Lung (tissue), 12 donors: ENCODE measurements around the gene DDB1. TPM values are rescaled to one million over a fixed set of nuclear protein-coding genes. Genes with fewer than 3 reads are reported as not detected.
A peak's percentile ranks its signal among the peaks of the same experiment; 100 is the strongest.

Experiments used
- ATAC-seq: fragments of 200-7000 bp; cut with Tn5 transposase; one replicate; pipeline ENCODE4 v1.9.1; 2020; ENCODE audit warnings: moderate number of reproducible peaks; ENCODE audit not compliant: insufficient read depth, low FRiP score
- DNase-seq, 3 donors: peaks; one replicate each; pipeline ENCODE4 v3.0.0-alpha.2; 2013 to 2017
- H3K27ac ChIP-seq, 2 donors: one replicate each; pipeline ENCODE4 v1.5.1; 2013; ENCODE audit warnings: mild to moderate bottlenecking in 2 of 2, moderate library complexity in 2 of 2, control low read depth in 1 of 2, inconsistent platforms in 1 of 2, low read depth in 1 of 2, low read length in 1 of 2
- H3K27me3 ChIP-seq, 3 donors: one replicate each; pipeline ENCODE4 v1.5.1; 2013; ENCODE audit warnings: low read length in 2 of 3; ENCODE audit not compliant: control insufficient read depth in 3 of 3, insufficient read depth in 3 of 3
- H3K36me3 ChIP-seq, 4 donors: one replicate each; pipeline ENCODE4 v1.5.1; 2013; ENCODE audit warnings: low read length in 4 of 4, mild to moderate bottlenecking in 1 of 4, moderate library complexity in 1 of 4; ENCODE audit not compliant: control insufficient read depth in 4 of 4, insufficient read depth in 4 of 4
- H3K4me1 ChIP-seq, 5 donors: one replicate each; pipeline ENCODE4 v1.5.1; 2013; ENCODE audit warnings: low read length in 5 of 5, mild to moderate bottlenecking in 2 of 5, moderate library complexity in 1 of 5; ENCODE audit not compliant: control insufficient read depth in 5 of 5, insufficient read depth in 5 of 5
- H3K4me3 ChIP-seq: one replicate; pipeline ENCODE4 v1.5.1; 2013; ENCODE audit warnings: mild to moderate bottlenecking, control low read depth, moderate library complexity
- H3K9ac ChIP-seq, 2 donors: one replicate each; pipeline ENCODE4 v1.5.1; 2013; ENCODE audit warnings: low read length in 2 of 2, control low read depth in 1 of 2; ENCODE audit not compliant: insufficient read depth in 1 of 2
- H3K9me3 ChIP-seq, 4 donors: one replicate each; pipeline ENCODE4 v1.5.1; 2013; ENCODE audit warnings: low read length in 3 of 4, mild to moderate bottlenecking in 1 of 4, moderate library complexity in 1 of 4; ENCODE audit not compliant: control insufficient read depth in 4 of 4, insufficient read depth in 3 of 4
- WGBS, 2 donors: extraction: QIAGEN DNeasy Blood & Tissue Kit; methylation state at CpG; one replicate each; pipeline ENCODE4 v1.1.7; 2013; 5-methylcytosine and 5-hydroxymethylcytosine counted together
- polyA plus RNA-seq, 2 donors: library from polyadenylated mRNA; stranded (reverse); fragments of 200-250 nt; gene quantifications; one replicate each; pipeline ENCODE4 v1.2.1, GENCODE V29; 2013
- total RNA-seq, 2 donors: library from RNA; depleted of rRNA in 1 of 2; stranded (reverse); fragments of >200 nt in 1 of 2; gene quantifications; one replicate each; pipeline ENCODE4 v1.2.1, GENCODE V29; 2014 to 2021
- TF ChIP-seq, protein P1 (sequence below): IDR thresholded peaks from 2 replicates; pipeline ENCODE4 v1.5.1; 2012; ENCODE audit warnings: mild to moderate bottlenecking; ENCODE audit errors: control extremely low read depth, extremely low read depth
- donor health status: control.
- donor health status: control.
- donor health status: Bipolar disorder and iron deficiency.
- donor health status: healthy.
- donor health status: DM: yes; HTN: yes; CAD: no.

DDB1 gene
- total and polyA plus RNA-seq, 4 donors = 88.5 to 184 (median 121) TPM

GRCh38 chr11:61370349-61371005, 37.6 kb upstream of the DDB1 start:
- H3K4me1 ChIP-seq = peaks cover 0 to 18% (median 0%) of the 10 kb centered on the region in 5 donors
- no peak overlapping the region for H3K9ac ChIP-seq
- WGBS, 2 donors = 88 to 90% methylated on average over 8 of the region's 8 CpGs
- H3K36me3 ChIP-seq = peaks cover 13 to 41% (median 30%) of the 10 kb centered on the region in 4 donors
- peaks cover 0 to 2% (median 0%) of the 10 kb centered on the region in 4 donors for H3K9me3 ChIP-seq
- DNase-seq (no peak), ATAC-seq (no peak)
- TF ChIP-seq, protein P1, sequence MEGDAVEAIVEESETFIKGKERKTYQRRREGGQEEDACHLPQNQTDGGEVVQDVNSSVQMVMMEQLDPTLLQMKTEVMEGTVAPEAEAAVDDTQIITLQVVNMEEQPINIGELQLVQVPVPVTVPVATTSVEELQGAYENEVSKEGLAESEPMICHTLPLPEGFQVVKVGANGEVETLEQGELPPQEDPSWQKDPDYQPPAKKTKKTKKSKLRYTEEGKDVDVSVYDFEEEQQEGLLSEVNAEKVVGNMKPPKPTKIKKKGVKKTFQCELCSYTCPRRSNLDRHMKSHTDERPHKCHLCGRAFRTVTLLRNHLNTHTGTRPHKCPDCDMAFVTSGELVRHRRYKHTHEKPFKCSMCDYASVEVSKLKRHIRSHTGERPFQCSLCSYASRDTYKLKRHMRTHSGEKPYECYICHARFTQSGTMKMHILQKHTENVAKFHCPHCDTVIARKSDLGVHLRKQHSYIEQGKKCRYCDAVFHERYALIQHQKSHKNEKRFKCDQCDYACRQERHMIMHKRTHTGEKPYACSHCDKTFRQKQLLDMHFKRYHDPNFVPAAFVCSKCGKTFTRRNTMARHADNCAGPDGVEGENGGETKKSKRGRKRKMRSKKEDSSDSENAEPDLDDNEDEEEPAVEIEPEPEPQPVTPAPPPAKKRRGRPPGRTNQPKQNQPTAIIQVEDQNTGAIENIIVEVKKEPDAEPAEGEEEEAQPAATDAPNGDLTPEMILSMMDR = no peak
- no peaks in the 10 kb centered on the region for H3K27me3 ChIP-seq
- peak overlapping the region in 1 of 2 donors; percentile 76 for H3K27ac ChIP-seq
- no peak overlapping the region for H3K4me3 ChIP-seq

DNA sequence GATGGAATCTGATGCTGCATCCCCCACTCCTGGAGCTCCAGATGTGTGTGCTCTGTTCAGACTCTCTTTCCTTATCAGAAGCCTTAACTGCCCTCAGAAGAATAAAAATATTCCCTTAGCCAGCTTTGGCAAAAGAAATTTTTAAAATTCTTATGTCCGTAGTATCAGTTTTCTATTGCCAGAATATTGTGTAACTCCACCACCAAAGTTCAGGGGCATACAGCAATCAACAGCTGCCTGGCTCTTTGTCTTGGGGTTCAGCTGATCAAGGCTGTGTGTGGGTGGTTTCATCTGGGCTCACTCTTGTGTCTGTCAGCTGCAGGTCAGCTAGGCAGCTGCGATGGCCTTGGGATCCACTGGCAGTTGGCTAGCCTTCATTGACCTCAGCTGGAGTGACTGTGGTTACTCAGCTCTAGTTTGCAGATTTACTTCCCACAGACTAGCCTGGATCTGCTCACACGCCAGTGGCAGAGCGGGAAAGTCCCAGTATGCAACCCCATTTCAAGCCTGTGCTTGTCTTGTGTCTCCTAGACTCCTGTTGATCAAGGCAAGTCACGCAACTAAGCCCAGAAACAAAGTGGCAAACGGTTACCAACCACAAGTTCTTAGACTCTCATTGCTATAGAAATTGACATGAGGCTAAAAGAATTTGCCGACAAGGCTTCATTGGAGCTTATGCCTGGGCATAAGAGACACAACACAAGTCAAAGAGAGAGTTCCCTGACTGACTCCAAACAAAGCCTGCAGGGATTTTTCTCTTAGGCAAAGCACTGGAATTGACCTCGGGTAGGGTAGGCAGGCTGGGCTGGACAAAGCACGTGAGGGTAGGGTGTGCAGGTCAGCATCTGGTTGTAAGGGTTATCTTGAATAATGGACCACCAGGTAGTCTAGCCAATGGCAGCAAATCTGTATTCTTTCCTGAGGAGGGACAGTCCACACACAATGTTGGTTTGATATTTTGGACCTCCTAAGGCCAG, 36.8 kb upstream of the DDB1 start:
- Histone ChIP-seq H3K9ac (no peak overlapping the region), H3K27ac (peak overlapping the region in 1 of 2 donors; percentile 76), H3K4me3 (no peak overlapping the region), H3K4me1 (peaks cover 0 to 18% (median 0%) of the 10 kb centered on the region in 5 donors), H3K9me3 (peaks cover 0 to 2% (median 0%) of the 10 kb centered on the region in 4 donors), H3K27me3 (no peaks in the 10 kb centered on the region), H3K36me3 (peaks cover 13 to 38% (median 32%) of the 10 kb centered on the region in 4 donors)
- TF ChIP-seq, protein P1 = no peak
- ATAC-seq (peak; percentile 85), DNase-seq (peak in 2 of 3 donors; percentile 36 to 47)
- WGBS, 2 donors = 82 to 89% methylated on average over 9 of the region's 9 CpGs

DNA sequence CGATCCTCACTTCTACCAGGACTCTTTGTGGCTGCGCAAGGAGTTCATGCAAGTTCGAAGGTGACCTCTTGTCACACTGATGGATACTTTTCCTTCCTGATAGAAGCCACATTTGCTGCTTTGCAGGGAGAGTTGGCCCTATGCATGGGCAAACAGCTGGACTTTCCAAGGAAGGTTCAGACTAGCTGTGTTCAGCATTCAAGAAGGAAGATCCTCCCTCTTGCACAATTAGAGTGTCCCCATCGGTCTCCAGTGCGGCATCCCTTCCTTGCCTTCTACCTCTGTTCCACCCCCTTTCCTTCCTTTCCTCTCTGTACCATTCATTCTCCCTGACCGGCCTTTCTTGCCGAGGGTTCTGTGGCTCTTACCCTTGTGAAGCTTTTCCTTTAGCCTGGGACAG, 35.7 kb upstream of the DDB1 start:
- DNase-seq (no peak), ATAC-seq (no peak)
- TF ChIP-seq, protein P1 = no peak
- no peak overlapping the region for H3K27ac ChIP-seq
- peaks cover 19 to 43% (median 39%) of the 10 kb centered on the region in 4 donors for H3K36me3 ChIP-seq
- H3K4me3 ChIP-seq = no peak overlapping the region
- peaks cover 0 to 20% (median 0%) of the 10 kb centered on the region in 5 donors for H3K4me1 ChIP-seq
- no peaks in the 10 kb centered on the region for H3K27me3 ChIP-seq
- peaks cover 0 to 2% (median 0%) of the 10 kb centered on the region in 4 donors for H3K9me3 ChIP-seq
- 82 to 89% methylated on average over 7 of the region's 7 CpGs for WGBS, 2 donors
- H3K9ac ChIP-seq = no peak overlapping the region
